ENCODE measurements around the gene UBXN7. TPM values are rescaled to one million over a fixed set of nuclear protein-coding genes. Genes with fewer than 3 reads are reported as not detected.

The UBXN7 gene
- total and polyA plus RNA-seq, 2 donors (not counting 3 experiments of a cell fraction or from before 2014, with no cell fraction given), result 9.9 to 57.0 TPM

DNA sequence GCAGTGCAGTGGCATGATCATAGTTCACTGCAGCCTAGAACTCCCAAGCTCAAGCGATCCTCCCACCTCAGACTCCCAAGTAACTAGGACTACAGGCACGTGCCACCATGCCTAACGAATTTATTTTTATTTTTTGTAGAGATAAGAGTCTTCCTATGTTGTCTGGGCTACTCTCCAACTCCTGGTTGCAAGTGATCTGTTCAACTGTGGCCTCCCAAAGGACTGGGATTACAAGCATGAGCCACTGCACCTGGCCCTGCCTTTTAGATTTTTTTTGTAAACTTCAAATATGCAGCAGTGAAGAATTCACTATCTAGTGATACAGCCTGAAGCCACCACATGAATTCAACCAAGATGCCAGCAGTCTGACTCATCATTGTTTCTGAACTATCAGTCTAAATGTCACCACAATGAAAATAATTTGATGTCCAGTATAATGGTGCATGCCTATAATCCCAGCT lies 32.7 kb downstream of the UBXN7 start:
- Histone ChIP-seq H3K4me3 (replicated peaks in 1 of 3; ENCODE audit: insufficient read depth in 1 of 3, low read depth in 1 of 3, low read length in 3 of 3) (no peak overlapping the region), H4K20me1 (replicated peaks; ENCODE audit: control insufficient read depth, extremely low read depth, insufficient read depth, low read length) (peaks cover 3% of the 10 kb centered on the region), H3K9ac (replicated peaks; ENCODE audit: extremely low read depth, insufficient read depth, low read length) (no peak overlapping the region), H3K79me2 (ENCODE audit: control insufficient read depth, insufficient read depth, low read length) (no peaks in the 10 kb centered on the region), H3K27ac (ENCODE audit: insufficient read depth, low read depth, low read length) (no peak overlapping the region), H2AFZ (ENCODE audit: low read depth, low read length) (no peak overlapping the region), H3K4me1 (ENCODE audit: control insufficient read depth, extremely low read depth, insufficient read depth, low read length) (no peaks in the 10 kb centered on the region), H3K4me2 (ENCODE audit: insufficient read depth, low read length) (no peak overlapping the region), H3K36me3 (ENCODE audit: control insufficient read depth in 2 of 2, extremely low read depth in 1 of 2, insufficient read depth in 2 of 2, low read length in 2 of 2) (peaks cover 3 to 5% of the 10 kb centered on the region in 2 experiments), H3K9me3 (replicated peaks; ENCODE audit: control insufficient read depth, insufficient read depth, low read length) (no peaks in the 10 kb centered on the region), H3K27me3 (ENCODE audit: control insufficient read depth in 2 of 2, insufficient read depth in 2 of 2, low read length in 2 of 2) (no peaks in the 10 kb centered on the region), H3K9me1 (replicated peaks; ENCODE audit: control insufficient read depth, extremely low read depth, insufficient read depth, low read length) (no peaks in the 10 kb centered on the region)
- no TSS peak for BruUV-seq (replicated peaks)
- ChIA-PET POLR2A (no interaction called here), CTCF (interaction anchor here (0.6 to 1.6 kb wide), 3 partner anchors 9 to 146 kb away, joined by 3 to 4 read pairs (median 4); no protein-coding TSS in a partner anchor)
- FAIRE-seq, result no peak
- dilution Hi-C loops (cut with MboI; ENCODE audit: extremely low pct_ligation_motif_present, low sequenced_read_pairs) (no loop called here), intact Hi-C loops (cut with micrococcal nuclease) (no loop called here)
- DNase-seq (ENCODE audit: low read depth, low spot score), result no peak
- TF ChIP-seq EZH2 (IDR thresholded peaks at IDR 0.05; ENCODE audit: borderline replicate concordance, low read depth, low read length, severe bottlenecking), result no peak
- TF ChIP-seq FOS (IDR thresholded peaks at IDR 0.05; ENCODE audit: borderline replicate concordance, insufficient read depth, low read length), result peak; percentile 9

DNA sequence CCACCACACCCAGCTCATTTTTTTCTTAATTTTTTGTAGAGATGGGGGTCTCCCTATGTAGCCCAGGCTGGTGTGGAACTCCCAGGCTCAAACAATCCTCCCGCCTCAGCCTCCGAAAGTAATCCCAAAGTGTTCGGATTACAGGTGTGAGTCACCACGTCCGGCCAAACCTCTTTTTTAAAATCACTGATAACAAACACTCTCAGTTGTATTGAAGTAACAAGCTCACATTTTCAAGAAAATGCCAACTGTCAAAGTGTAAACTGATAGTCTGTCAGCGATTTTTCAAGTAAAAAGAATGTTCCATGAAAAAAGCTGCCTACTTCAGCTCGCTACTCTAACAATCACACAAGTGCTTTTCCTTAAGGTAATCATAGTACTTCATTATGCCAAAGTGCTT lies 33.4 kb downstream of the UBXN7 start:
- intact Hi-C loops (cut with micrococcal nuclease), result no loop called here
- Histone ChIP-seq H3K4me1 (ENCODE audit: control insufficient read depth, extremely low read depth, insufficient read depth, low read length) (no peaks in the 10 kb centered on the region), H3K4me3 (replicated peaks in 1 of 3; ENCODE audit: insufficient read depth in 1 of 3, low read depth in 1 of 3, low read length in 3 of 3) (no peak overlapping the region), H3K4me2 (ENCODE audit: insufficient read depth, low read length) (no peak overlapping the region), H3K27ac (ENCODE audit: insufficient read depth, low read depth, low read length) (no peak overlapping the region), H3K27me3 (ENCODE audit: control insufficient read depth in 2 of 2, insufficient read depth in 2 of 2, low read length in 2 of 2) (no peaks in the 10 kb centered on the region), H3K9ac (replicated peaks; ENCODE audit: extremely low read depth, insufficient read depth, low read length) (no peak overlapping the region), H3K79me2 (ENCODE audit: control insufficient read depth, insufficient read depth, low read length) (no peaks in the 10 kb centered on the region), H3K9me3 (replicated peaks; ENCODE audit: control insufficient read depth, insufficient read depth, low read length) (no peaks in the 10 kb centered on the region), H4K20me1 (replicated peaks; ENCODE audit: control insufficient read depth, extremely low read depth, insufficient read depth, low read length) (peaks cover 3% of the 10 kb centered on the region), H3K36me3 (ENCODE audit: control insufficient read depth in 2 of 2, extremely low read depth in 1 of 2, insufficient read depth in 2 of 2, low read length in 2 of 2) (peaks cover 3 to 5% of the 10 kb centered on the region in 2 experiments), H2AFZ (ENCODE audit: low read depth, low read length) (no peak overlapping the region), H3K9me1 (replicated peaks; ENCODE audit: control insufficient read depth, extremely low read depth, insufficient read depth, low read length) (no peaks in the 10 kb centered on the region)
- ChIA-PET POLR2A (no interaction called here), CTCF (interaction anchor here (1.6 kb wide), 2 partner anchors 13 to 145 kb away, joined by 4 read pairs; no protein-coding TSS in a partner anchor)
- DNase-seq (ENCODE audit: low read depth, low spot score) (no peak), FAIRE-seq (no peak)
- no peak for TF ChIP-seq GATA2 (IDR thresholded peaks at IDR 0.05; ENCODE audit: insufficient read depth, insufficient read length, low read depth, low read length)
- no peak for TF ChIP-seq POLR2A (IDR thresholded peaks at IDR 0.05; ENCODE audit: low read depth, low read length)
- no peak for TF ChIP-seq POLR2AphosphoS5 (IDR thresholded peaks at IDR 0.05; ENCODE audit: insufficient read depth, low read depth, low read length)
- TF ChIP-seq MAX (IDR thresholded peaks at IDR 0.05; ENCODE audit: insufficient read depth, insufficient read length), result no peak
- no peak for TF ChIP-seq JUN (IDR thresholded peaks at IDR 0.05; ENCODE audit: borderline replicate concordance, insufficient read depth, insufficient read length, low read depth)
- TF ChIP-seq, protein P1, sequence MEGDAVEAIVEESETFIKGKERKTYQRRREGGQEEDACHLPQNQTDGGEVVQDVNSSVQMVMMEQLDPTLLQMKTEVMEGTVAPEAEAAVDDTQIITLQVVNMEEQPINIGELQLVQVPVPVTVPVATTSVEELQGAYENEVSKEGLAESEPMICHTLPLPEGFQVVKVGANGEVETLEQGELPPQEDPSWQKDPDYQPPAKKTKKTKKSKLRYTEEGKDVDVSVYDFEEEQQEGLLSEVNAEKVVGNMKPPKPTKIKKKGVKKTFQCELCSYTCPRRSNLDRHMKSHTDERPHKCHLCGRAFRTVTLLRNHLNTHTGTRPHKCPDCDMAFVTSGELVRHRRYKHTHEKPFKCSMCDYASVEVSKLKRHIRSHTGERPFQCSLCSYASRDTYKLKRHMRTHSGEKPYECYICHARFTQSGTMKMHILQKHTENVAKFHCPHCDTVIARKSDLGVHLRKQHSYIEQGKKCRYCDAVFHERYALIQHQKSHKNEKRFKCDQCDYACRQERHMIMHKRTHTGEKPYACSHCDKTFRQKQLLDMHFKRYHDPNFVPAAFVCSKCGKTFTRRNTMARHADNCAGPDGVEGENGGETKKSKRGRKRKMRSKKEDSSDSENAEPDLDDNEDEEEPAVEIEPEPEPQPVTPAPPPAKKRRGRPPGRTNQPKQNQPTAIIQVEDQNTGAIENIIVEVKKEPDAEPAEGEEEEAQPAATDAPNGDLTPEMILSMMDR (IDR thresholded peaks at IDR 0.05; ENCODE audit: extremely low read depth in 1 of 2, insufficient read depth in 1 of 2, low read depth in 1 of 2, low read length in 2 of 2), result no peak
- no peak for TF ChIP-seq MYC (IDR thresholded peaks at IDR 0.05; ENCODE audit: low read depth, low read length)
- no peak for TF ChIP-seq FOS (IDR thresholded peaks at IDR 0.05; ENCODE audit: borderline replicate concordance, insufficient read depth, low read length)
- no peak for TF ChIP-seq EZH2 (IDR thresholded peaks at IDR 0.05; ENCODE audit: borderline replicate concordance, low read depth, low read length, severe bottlenecking)
- BruUV-seq (replicated peaks), result no TSS peak
- dilution Hi-C loops (cut with MboI; ENCODE audit: extremely low pct_ligation_motif_present, low sequenced_read_pairs), result no loop called here

Measured in endothelial cell of umbilical vein (primary cell).